Muscle of arm (tissue), 12 donors: Measurements from ENCODE around the gene NRBP1. TPM values are rescaled to one million over a fixed set of nuclear protein-coding genes. Genes with fewer than 3 reads are reported as not detected.
"Not testable (repeated sequence)": the region's sequence is repeated elsewhere in the genome, so short reads cannot be mapped to it uniquely, and the experiment has no call there.

ENCODE experiments used
- DNase-seq: peaks from one replicate; pipeline ENCODE4 v3.0.0-alpha.2; 2013
- polyA plus RNA-seq, 12 donors: library from polyadenylated mRNA; unstranded; fragments of 120-200 nt; gene quantifications; one replicate each; pipeline ENCODE4 v1.2.1, GENCODE V29; 2013; ENCODE audit not compliant: insufficient read length in 12 of 12

NRBP1 gene
- polyA plus RNA-seq, 12 donors = 112 to 127 (median 120) TPM; not detected in 1

GRCh38 chr2:27416151-27416550 is 12.3 kb upstream of the NRBP1 start:
- DNase-seq = no peak

- DNase-seq = no peak
Measured at GRCh38 chr2:27420996-27421395, 7.4 kb upstream of the NRBP1 start.

DNA sequence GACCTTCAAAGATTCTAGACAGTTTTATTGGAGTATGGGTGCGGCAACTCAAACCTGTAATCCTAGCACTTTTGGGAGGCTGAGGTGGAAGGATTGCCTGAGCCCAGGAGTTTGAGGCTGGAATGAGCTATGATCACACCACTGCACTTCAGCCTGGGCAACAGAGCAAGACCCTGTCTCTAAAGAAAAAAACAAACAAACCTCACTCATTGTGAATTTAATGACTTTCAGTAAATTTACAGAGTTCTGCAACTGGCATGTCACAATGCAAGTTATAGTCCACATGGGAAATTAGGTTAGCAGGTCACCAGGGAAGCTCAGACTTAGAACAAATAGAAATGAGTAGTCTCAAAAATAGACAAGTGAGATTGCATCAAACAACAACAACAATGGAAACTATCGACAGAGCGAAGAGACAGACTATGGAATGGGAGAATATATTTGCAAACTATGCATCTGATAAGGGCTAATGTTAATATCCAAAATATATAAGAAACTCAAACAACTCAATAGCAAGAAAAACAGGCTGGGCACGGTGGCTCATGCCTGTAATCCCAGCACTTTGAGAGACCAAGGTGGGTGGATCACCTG is 6.7 kb upstream of the NRBP1 start:
- no peak for DNase-seq

- no peak for DNase-seq
Measured at GRCh38 chr2:27422958-27423357, 5.5 kb upstream of the NRBP1 start.

DNA sequence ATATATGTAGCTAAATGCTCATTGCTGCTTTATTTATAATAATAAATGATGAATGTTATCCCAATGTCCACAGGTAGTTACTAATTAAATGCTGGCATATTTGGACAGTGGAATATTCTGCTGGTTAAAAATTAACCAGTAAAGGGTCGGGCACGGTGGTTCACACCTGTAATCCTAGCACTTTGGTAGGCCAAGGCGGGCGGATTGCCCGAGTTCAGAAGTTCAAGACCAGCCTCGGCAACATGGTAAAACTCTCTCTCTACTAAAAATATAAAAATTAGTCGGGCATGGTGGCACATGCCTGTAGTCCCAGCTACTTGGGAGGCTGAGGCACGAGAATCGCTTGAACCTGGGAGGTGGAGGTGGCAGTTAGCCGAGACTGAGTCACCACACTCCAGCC is 3.4 kb upstream of the NRBP1 start:
- DNase-seq = not testable (repeated sequence)

- DNase-seq = no peak
Measured at GRCh38 chr2:27427863-27428212, 593 bp upstream of the NRBP1 start.

- peak; percentile 79 for DNase-seq
Measured at GRCh38 chr2:27428978-27429541, 629 bp downstream of the NRBP1 start.

DNA sequence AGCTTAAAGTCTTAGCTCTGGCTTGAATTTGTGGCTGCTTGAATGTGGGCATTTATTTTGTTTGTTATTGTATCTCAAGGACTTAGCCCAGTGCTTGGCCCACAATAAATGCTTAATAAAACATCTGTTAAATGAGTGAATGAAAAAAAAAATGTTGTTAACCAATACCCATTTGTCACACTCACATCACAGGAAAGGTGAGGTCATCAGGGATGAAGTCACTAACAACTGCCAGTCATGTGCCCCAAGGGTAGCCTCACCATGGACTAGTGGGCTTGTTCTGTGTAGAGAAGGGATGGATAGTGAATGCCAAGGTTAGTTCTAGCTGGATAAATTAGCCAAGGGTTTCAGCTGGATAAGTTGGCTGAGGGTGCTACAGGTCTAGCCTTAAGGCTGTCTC is 3.0 kb downstream of the NRBP1 start:
- DNase-seq = no peak

DNA sequence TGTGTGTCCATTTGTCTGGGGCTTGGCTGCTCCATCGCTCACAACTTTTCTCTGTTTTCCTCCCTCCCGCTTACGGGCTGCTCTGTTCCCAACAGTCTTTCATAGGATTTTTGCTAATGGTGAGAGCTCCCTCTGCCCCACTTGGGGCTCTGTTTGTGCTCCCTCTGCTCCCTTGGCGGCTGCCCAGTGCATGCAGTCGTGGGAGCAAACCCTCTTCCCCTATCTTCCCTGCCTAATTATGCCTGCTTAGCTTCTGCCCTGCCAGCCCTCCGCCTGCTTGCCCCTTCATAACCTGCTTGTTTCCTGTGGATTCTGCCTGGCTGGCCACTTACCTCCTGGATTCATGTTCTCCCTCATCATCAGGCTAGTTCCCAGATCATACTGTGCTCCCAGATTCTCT is 7.2 kb downstream of the NRBP1 start:
- DNase-seq = no peak

GRCh38 chr2:27441226-27441926 is 12.9 kb downstream of the NRBP1 start:
- DNase-seq = no peak

DNA sequence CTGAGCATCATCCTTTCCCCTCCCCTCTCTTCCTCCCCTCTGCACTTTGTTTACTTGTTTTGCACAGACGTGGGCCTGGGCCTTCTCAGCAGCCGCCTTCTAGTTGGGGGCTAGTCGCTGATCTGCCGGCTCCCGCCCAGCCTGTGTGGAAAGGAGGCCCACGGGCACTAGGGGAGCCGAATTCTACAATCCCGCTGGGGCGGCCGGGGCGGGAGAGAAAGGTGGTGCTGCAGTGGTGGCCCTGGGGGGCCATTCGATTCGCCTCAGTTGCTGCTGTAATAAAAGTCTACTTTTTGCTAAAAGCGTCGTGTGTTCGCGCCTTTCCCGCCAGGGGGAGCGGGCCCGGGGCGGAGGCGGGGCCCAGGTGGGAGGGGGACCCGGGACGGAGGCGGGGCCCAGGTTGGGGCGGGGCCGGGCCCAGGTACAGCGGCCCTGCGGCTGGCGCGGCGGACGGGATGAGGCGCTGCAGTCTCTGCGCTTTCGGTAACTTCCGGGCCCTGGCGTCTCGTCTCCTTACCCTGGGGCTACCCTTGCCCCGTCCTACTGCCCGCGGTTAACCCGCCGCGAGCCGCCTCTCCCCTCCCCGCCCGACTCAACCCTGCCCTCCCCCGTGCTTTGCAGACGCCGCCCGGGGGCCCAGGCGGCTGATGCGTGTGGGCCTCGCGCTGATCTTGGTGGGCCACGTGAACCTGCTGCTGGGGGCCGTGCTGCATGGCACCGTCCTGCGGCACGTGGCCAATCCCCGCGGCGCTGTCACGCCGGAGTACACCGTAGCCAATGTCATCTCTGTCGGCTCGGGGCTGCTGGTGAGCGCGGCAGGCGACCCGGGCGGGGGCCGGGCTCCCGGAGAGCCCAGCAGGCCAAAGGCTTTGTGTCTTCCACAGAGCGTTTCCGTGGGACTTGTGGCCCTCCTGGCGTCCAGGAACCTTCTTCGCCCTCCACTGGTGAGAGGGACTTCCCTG is 13.8 kb downstream of the NRBP1 start, which contains the start of gene KRTCAP3:
Gene KRTCAP3, plus strand, starts transcription at position 424 of the 962 bp plus-strand sequence. Its CDS starts 32 bp downstream, at position 456.
- no peak for DNase-seq

- no peak for DNase-seq
Measured at GRCh38 chr2:27442920-27443282, 14.5 kb downstream of the NRBP1 start.

DNA sequence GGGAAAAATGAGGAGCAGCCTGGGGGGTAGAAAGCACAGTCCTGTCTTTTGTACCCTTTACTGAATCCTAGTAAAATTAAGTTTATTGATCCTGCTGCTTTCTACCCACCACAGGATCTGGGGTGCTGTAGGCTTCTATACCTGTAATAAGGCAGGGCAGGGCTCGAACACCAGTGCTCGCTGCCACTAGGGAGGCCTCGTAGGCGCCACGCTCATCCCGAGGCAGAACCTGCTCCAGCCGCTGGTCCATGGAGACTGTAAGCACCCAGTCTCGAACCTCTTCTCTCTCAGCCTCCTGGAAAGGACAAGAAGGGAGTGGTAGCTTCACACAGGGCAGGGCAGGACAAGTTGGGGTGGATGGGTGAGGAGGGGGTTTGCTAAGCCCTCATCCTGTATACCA is 16.7 kb downstream of the NRBP1 start:
- DNase-seq = no peak

DNA sequence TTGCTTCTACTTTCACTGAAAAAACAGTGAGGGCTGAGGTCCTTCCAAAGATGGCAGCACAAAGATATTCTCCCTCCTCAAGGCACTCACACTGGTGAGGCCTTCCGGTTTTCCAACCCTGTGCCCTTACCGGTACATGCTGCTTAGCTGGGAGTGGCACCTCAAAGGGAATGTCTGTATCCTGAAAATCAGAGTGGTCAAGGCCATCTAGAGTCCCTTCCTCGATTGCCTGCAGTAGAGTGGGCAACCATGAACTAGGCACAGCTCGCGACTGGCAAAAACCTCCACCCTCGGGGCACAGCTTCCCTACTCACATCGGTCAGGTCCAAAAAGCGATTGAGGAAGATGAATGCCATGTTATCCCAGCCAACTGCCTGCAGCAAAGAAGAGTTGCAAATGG is 17.2 kb downstream of the NRBP1 start:
- no peak for DNase-seq

GRCh38 chr2:27446057-27446456 is 17.6 kb downstream of the NRBP1 start:
- DNase-seq = no peak

- no peak for DNase-seq
Measured at GRCh38 chr2:27448381-27448780, 19.9 kb downstream of the NRBP1 start.

DNA sequence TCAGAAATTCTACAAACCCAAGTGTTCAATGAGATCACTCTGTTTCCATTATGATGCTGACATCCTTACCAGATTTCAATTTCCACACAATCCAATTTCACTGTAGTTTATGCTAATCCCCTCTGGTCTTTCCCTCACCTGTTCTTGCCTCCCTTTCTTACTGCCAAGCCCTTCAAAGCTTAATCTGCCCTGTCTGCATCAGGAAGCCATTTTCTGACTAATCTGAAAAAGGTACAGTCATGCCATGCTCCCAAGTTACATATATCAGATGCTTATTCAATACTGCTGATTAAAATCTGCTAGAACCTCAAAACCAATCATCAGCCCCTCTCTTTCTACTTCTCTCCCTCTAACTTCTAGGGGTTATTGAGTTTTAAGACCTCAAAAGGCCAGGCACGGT is 22.7 kb downstream of the NRBP1 start:
- DNase-seq = no peak

DNA sequence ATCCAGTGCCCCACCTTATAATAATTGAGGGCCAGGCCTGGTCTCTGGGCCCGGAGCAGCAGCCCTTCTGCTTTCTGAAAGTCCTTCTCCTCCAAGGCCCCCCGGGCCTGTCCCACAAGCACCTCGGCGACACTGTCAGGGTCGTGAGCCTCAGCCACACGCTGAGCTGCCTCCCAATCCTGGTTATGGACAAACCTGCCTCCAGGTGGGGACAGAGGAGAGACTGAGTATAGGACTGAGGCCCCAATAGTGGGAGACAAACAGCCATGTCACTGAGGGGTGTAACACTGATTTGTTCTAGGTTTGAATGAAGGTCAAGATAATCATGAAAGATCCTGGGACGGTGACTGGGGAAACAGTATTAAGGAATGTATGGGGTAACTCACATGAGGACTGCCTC is 25.5 kb downstream of the NRBP1 start:
- DNase-seq = no peak

DNA sequence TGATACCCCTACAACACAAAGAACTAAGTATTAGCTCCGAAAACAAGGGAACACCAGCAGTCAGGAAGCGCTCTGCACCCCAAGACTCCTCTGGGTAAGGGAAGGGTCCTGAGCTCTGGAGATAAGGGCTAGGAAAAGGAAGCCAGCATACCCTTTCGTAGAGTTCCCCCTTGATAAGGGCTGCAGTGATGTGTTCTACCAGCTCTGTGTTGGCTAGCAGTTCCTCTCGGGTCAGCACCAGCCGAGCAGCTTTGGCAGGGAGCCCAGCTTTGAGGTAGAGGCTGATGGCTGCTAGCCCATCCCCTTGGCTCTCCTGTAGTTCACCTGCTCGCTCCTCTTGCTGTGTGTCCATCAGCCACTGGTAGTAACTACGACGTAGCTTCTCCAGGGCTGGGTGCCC is 32.7 kb downstream of the NRBP1 start:
- DNase-seq = no peak

- no peak for DNase-seq
Measured at GRCh38 chr2:27464443-27464842, 36.0 kb downstream of the NRBP1 start.

DNA sequence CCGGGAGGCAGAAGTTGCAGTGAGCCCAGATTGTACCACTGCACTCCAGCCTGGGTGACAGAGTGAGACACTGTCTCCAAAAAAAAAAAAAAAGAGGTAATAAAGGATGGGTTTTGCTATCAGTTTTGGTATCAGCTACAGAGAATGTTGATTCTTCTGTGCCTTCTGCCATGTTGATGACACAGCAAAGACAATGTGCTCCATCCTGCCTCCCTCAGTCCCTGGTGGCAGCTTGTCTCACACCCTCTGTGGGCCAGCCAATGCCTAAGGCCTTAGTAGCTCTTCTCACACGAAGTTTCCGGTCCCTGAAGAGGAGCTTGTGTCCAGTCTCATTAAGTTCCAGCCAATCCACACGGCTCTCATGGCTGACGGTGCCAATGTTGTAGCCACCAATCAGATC is 43.5 kb downstream of the NRBP1 start:
- DNase-seq = no peak

DNA sequence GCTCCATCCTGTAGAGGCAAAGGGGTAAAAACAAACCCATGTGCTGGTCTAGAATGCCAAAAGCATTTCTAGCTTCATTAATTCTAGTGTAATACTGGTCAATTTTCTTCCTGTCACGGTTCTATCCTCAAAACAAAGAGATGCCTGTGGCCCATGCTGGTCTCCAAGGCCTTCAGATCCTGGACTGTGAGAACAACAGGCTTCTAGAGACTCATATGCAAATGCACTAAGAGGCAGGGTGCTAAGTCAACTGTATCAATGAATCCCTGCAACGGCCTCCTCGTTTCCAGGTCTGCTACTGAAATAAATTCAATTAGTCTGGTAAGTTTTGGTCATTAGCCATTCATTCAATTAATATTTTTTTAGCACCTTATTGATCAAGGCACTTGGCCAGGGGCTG is 57.1 kb downstream of the NRBP1 start:
- no peak for DNase-seq

DNA sequence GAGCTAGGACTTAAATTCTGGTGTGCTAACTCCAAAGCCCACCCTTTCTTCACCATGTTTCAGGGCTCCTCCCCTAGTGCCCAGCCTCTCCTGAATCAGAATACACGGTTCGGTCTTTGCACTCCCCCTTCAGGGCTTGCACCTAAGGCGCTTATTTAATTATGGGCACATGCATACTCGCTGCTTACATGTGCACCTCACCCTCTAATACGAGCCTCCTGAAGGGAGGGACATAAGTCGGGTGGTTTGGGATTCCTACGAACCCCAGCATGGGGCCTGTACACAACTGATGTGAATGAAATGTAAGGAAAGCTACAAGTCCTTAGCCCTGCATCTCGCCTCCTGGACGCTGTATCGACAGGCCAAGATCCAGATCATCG is 60.7 kb downstream of the NRBP1 start:
- DNase-seq = no peak
